HEK293T (cell line): ENCODE results near the gene CEMIP2.

Source experiments
- CTCF ChIA-PET: fragments of 350-600 bp; formaldehyde crosslinking; extraction: SDS; loops from one replicate; lab custom pipeline; 2021; ENCODE audit warnings: antibody characterized with exemption, inconsistent platforms; lab: Yijun Ruan, JAX
- POLR2A ChIA-PET: fragments of 350-600 bp; formaldehyde crosslinking; extraction: SDS; loops from one replicate; lab custom pipeline; 2020; ENCODE audit warnings: antibody characterized with exemption, inconsistent platforms; lab: Yijun Ruan, JAX
- DNase-seq: peaks from one replicate; pipeline ENCODE4 v3.0.0; 2012; ENCODE audit warnings: mixed read lengths; ENCODE audit errors: extremely low spot score
- ARNT ChIP-seq: fragments of 450-650 bp; IDR thresholded peaks from 2 replicates; pipeline ENCODE4 v1.6.1; 2017; ENCODE audit warnings: mild to moderate bottlenecking
- BHLHE40 ChIP-seq: fragments of 450-650 bp; IDR thresholded peaks from 2 replicates; pipeline ENCODE4 v1.6.1; 2016; ENCODE audit warnings: mild to moderate bottlenecking, moderate library complexity, borderline replicate concordance
- CTBP1 ChIP-seq: fragments of 450-650 bp; IDR thresholded peaks from 2 replicates; pipeline ENCODE4 v1.6.1; 2016; ENCODE audit warnings: borderline replicate concordance
- ELF4 ChIP-seq: fragments of 450-650 bp; IDR thresholded peaks from 2 replicates; pipeline ENCODE4 v1.6.1; 2017; ENCODE audit warnings: antibody characterized with exemption
- FOXA1 ChIP-seq: fragments of 450-650 bp; IDR thresholded peaks from 2 replicates; pipeline ENCODE4 v1.6.1; 2016; ENCODE audit warnings: mild to moderate bottlenecking
- FOXK2 ChIP-seq: fragments of 450-650 bp; IDR thresholded peaks from 2 replicates; pipeline ENCODE4 v1.6.1; 2016; ENCODE audit warnings: mild to moderate bottlenecking
- FOXM1 ChIP-seq: fragments of 450-650 bp; IDR thresholded peaks from 2 replicates; pipeline ENCODE4 v1.6.1; 2017; ENCODE audit warnings: mild to moderate bottlenecking, borderline replicate concordance
- HDGF ChIP-seq: fragments of 450-650 bp; IDR thresholded peaks from 2 replicates; pipeline ENCODE4 v1.6.1; 2017; ENCODE audit warnings: antibody characterized with exemption, borderline replicate concordance
- L3MBTL2 ChIP-seq: fragments of 450-650 bp; conservative IDR thresholded peaks from 2 replicates; pipeline ENCODE4 v1.6.1; 2016; ENCODE audit warnings: mild to moderate bottlenecking
- LEF1 ChIP-seq: fragments of 450-650 bp; IDR thresholded peaks from 2 replicates; pipeline ENCODE4 v1.6.1; 2017; ENCODE audit warnings: mild to moderate bottlenecking, borderline replicate concordance
- NFRKB ChIP-seq: fragments of 450-650 bp; IDR thresholded peaks from 2 replicates; pipeline ENCODE4 v1.6.1; 2016; ENCODE audit warnings: mild to moderate bottlenecking, moderate library complexity
- SP1 ChIP-seq: fragments of 450-650 bp; IDR thresholded peaks from 2 replicates; pipeline ENCODE4 v1.6.1; 2017
- SUZ12 ChIP-seq: fragments of 450-650 bp; IDR thresholded peaks from 2 replicates; pipeline ENCODE4 v1.6.1; 2016; ENCODE audit warnings: mild to moderate bottlenecking
- TARDBP ChIP-seq: fragments of 450-650 bp; IDR thresholded peaks from 2 replicates; pipeline ENCODE4 v1.6.1; 2016
- ZNF384 ChIP-seq: fragments of 450-650 bp; IDR thresholded peaks from 2 replicates; pipeline ENCODE4 v1.6.1; 2016
- TF ChIP-seq, protein P1 (sequence below): fragments of 450-650 bp; IDR thresholded peaks from 2 replicates; pipeline ENCODE4 v1.6.1; 2016

CEMIP2 gene

DNA sequence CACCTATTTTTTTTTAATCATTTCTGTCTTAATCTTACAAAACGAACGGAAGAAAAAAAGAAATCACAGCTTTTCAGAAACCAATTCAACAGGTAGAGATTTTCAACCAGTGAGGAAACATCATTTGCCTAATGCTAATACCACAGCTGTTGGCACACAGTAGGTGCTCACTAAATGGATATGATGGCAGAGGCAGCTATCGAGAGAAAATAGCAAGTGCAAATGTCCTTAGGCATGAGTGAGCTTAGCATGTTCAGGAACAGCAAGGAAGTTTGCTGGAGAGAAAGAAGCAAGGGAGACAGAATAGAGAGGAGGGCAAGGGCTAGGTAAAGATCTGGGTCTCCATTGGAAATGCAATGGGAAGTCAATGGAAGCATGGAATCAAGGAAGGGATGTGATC is 49.2 kb downstream of the CEMIP2 start:
- ChIA-PET CTCF (no interaction called here), POLR2A (no interaction called here)
- no peak for TF ChIP-seq L3MBTL2
- no peak for TF ChIP-seq SUZ12
- TF ChIP-seq, protein P1, sequence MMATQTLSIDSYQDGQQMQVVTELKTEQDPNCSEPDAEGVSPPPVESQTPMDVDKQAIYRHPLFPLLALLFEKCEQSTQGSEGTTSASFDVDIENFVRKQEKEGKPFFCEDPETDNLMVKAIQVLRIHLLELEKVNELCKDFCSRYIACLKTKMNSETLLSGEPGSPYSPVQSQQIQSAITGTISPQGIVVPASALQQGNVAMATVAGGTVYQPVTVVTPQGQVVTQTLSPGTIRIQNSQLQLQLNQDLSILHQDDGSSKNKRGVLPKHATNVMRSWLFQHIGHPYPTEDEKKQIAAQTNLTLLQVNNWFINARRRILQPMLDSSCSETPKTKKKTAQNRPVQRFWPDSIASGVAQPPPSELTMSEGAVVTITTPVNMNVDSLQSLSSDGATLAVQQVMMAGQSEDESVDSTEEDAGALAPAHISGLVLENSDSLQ, result no peak
- no peak for TF ChIP-seq CTBP1
- no peak for TF ChIP-seq TARDBP
- no peak for TF ChIP-seq NFRKB
- TF ChIP-seq FOXK2, result no peak
- no peak for TF ChIP-seq ARNT
- no peak for TF ChIP-seq FOXA1
- TF ChIP-seq BHLHE40, result no peak
- no peak for TF ChIP-seq FOXM1
- no peak for TF ChIP-seq HDGF
- TF ChIP-seq ZNF384, result no peak
- TF ChIP-seq SP1, result no peak
- no peak for DNase-seq

DNA sequence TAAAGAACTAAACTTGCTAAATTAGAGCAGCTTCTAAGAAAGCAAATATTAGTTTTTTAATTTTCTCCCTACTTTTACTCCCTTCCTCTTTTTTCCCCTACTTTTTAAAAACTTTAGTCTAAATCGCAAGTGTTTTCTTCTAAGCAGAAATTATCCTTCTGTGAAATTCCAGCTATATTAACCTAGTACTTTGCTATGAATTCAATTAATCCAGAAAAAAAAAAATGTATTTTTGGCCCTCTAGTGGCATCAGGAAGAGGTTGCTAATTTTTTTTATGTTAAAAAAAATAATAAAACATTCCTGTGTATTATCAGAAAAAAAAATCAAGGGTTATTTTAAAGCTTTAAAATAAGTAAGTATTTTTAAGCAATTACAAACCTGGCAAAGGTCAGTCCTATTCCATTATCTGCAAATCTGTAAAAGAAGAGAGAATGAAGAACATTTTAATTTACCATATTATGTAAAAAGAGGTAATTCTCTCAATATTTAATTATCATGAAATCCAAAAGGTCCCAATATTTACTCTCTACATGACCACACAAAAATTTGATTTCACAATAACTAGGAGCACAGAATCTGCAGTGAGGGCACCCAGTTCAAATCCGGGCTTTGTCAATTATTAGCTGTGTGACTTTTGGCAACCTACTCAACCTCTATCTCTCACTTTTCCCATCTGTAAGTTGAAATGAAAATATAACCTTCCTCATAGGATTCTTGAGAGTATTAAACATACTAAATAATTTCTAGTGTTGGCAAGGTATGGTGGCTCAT is 52.0 kb downstream of the CEMIP2 start:
- TF ChIP-seq ARNT (no peak), SP1 (no peak), ZNF384 (peak; percentile 78)
- ChIA-PET CTCF (interaction anchor here (0.6 kb wide), 1 partner anchor 13 kb away, joined by 4 read pairs; no protein-coding TSS in a partner anchor), POLR2A (no interaction called here)

DNA sequence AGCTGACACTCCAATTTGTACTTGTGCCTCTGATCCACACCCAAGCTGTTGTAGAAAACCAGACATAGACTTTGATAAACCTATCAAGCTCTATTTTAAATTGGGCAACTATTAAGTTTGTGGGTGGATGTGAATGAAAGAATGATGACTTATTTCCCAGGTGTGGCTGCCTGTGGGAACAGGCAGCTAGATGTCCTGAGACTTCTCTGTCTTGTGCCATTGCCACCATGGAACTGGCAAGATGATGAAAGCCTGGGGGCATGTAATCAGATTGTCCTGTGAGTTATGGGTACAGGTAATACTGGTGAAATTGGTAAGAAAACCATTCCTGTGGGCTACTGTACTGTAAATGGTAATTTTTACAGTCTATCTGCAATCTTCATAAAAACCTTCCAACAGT is 57.5 kb downstream of the CEMIP2 start:
- CTCF ChIA-PET, result no interaction called here
- TF ChIP-seq LEF1, result no peak
- no peak for TF ChIP-seq L3MBTL2
- TF ChIP-seq ARNT, result no peak
- TF ChIP-seq HDGF, result no peak
- DNase-seq, result no peak
- POLR2A ChIA-PET, result no interaction called here

More for the DNA sequence above, 52.0 kb downstream of the CEMIP2 start:
- DNase-seq, result no peak

DNA sequence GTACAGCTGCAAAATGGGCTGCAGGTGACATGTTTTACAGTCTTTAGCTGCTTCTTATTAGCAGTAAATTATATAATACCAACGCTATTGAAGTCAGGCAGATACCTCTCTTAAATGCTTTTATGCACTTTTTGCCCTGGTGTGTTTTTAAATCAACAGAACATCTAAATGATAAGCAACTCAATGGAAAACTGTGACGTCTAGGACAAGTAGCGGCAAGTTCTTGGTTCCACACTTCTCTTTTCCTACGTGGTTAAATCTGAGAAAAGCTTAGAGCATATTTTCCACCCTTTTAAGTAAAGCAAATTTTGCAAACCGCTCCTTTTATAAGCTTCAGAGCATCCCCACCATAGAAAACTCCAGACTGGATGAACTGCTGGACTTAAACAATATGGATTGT is 58.1 kb downstream of the CEMIP2 start:
- POLR2A ChIA-PET, result no interaction called here
- TF ChIP-seq BHLHE40 (no peak), CTBP1 (no peak), ZNF384 (no peak), SUZ12 (no peak), L3MBTL2 (no peak), TARDBP (no peak), HDGF (no peak), FOXA1 (no peak), SP1 (no peak), FOXK2 (no peak), ARNT (no peak)
- CTCF ChIA-PET, result no interaction called here
- no peak for DNase-seq

DNA sequence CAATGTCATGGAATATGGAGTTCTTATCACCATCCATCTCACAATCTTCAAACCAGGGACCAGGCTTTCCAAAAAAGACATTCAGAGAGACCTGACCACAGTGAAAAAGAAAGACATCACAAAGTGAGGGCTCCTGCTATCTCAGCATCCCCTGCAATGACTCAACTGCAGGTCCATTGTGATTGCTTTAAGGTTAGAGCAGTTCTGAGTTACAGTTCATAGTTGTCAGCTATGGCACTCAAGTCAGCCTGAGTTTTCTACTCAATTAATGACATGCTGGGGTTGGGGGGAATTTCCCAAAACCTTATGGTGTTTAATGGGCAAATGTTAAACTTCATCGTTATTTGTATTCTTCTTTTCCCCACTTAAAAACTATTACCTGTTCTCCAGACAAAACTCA is 58.9 kb downstream of the CEMIP2 start:
- ChIA-PET CTCF (no interaction called here), POLR2A (no interaction called here)
- no peak for TF ChIP-seq BHLHE40
- no peak for TF ChIP-seq CTBP1
- no peak for TF ChIP-seq FOXA1
- TF ChIP-seq TARDBP, result no peak
- TF ChIP-seq SUZ12, result no peak
- no peak for TF ChIP-seq ZNF384
- TF ChIP-seq LEF1, result no peak
- no peak for TF ChIP-seq ELF4
- no peak for TF ChIP-seq FOXM1
- no peak for TF ChIP-seq HDGF
- no peak for DNase-seq

DNA sequence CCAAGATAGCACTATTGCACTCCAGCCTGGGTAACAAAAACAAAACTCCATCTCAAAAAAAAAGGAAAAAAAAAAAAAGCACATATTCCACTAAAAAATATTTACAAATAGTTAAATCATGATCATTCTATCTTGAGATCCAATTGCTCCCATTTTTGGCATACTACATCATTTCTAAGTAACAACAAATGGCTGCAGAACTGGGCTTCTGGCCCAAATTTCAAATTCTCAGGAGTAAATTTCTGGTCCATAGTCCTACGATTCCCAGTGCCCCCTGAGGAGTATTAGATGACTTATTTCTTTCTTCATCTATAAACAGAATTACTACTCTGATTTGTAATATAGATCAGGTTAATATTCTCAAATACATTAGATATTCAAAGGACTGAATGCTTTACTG is 62.1 kb downstream of the CEMIP2 start:
- CTCF ChIA-PET, result no interaction called here
- POLR2A ChIA-PET, result no interaction called here
- no peak for TF ChIP-seq SP1
- TF ChIP-seq ZNF384, result no peak
- TF ChIP-seq LEF1, result no peak
- TF ChIP-seq HDGF, result no peak
- no peak for TF ChIP-seq ARNT
- TF ChIP-seq FOXK2, result no peak
- TF ChIP-seq TARDBP, result no peak
- TF ChIP-seq FOXA1, result no peak
- TF ChIP-seq, protein P1, result no peak
- no peak for TF ChIP-seq L3MBTL2
- no peak for TF ChIP-seq BHLHE40
- TF ChIP-seq FOXM1, result no peak
- TF ChIP-seq CTBP1, result no peak
- no peak for TF ChIP-seq SUZ12
- TF ChIP-seq ELF4, result no peak
- no peak for TF ChIP-seq NFRKB
- no peak for DNase-seq

DNA sequence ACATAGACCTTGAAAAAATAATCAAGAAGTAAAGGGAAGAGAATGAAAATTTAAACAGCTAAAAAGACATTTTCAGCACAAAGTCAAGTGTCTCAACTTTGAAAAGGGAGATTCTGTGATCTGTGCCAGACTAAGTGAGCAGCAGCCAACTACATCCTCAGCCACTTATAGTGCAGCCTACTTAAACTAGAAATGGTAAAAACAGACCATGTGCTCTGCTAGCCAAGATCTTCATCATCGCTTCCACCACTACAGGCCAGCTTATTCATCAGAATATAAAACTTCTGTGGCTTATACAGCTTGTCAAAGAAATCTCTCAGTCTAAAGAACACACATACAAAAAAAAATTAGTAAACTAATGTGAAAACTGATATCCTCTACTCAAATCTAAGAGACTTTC is 63.5 kb downstream of the CEMIP2 start:
- DNase-seq, result no peak
- CTCF ChIA-PET, result no interaction called here
- TF ChIP-seq TARDBP (no peak), SUZ12 (no peak), ARNT (no peak), BHLHE40 (no peak), FOXK2 (no peak), SP1 (no peak)
- POLR2A ChIA-PET, result no interaction called here
